NCI-H1417 (cell line): ENCODE measurements around the gene TRPC4.

Experiments
- DNase-seq, 3 experiments: peaks; one replicate each; lab custom pipeline; 2025; lab: John Stamatoyannopoulos, UW

Gene TRPC4

GRCh38 chr13:37657134-37657533 lies 212.4 kb downstream of the TRPC4 start:
- no peak for DNase-seq

DNA sequence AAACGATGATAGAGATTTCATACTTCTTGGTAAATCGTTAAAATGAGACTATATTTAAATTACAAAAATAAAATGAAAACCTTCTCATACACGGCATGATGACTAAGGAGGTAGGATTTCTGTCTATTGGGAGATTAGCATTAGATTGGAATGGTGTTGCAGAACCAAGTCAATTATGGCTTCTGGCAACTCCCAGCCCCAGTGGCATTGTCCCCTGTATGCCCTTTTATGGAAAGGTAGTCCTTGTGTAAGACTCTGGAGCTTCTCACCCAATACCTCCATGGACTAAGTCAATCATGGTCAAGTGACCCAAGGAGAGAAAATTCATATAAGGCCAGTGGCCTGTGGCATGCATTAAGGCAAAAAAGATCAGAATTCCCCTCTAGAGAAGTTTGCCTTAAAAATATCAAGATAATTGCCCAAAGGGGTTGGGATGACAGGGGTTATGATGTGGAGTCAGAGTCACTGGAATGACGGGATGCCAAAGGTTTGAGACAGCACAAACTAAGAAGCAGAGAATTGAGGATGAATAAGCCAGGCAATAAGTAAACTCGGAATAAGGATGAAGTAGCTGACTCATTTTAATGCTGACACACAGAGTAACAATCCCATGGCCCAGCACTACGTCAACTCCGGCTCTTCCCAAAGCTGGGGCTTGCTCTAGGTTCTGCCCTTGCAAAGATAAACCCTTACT lies 213.2 kb downstream of the TRPC4 start:
- DNase-seq: no peak

DNA sequence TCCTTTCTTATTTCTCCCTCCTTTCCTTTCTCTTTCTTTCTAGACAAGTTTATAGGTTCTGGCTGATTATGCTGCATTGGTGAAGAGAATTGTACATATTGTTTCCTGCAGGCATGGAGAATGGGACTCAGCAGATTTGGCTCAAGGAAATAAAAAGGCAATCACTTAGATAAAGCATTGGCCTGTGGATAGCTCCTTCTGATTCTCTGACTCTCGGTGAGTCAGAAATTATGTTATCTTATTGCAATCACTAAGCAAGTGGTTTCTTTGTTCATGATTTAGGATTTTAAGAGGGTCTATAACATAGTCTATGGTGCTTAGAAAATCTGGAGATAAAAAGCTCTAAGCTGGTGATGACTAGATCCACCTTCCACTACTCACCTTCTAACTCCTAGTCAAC lies 217.0 kb downstream of the TRPC4 start:
- no peak for DNase-seq

- no peak for DNase-seq
Observed at GRCh38 chr13:37651891-37652290, 217.7 kb downstream of the TRPC4 start.

DNA sequence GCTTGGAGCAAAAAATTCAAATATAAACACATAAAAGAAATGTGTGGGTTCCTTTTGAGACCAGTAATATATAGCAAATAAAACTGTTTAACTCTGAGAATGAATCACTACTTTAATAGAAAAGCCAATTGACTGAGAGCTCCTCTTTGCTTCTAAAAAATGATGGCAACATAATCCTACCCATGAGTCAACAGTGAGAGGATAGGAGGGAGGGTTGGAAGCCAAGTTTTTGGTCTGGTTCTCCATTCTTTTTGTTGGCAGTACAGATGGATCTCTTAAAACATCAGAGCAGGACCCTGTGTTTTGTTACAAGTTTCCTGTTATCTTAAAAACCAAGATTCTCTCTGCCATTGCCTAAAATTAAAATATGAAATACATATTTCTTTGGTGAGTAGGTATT lies 221.0 kb downstream of the TRPC4 start:
- DNase-seq: no peak

GRCh38 chr13:37647031-37647650 lies 222.4 kb downstream of the TRPC4 start:
- DNase-seq: peak in 1 of 3 experiments; percentile 49

GRCh38 chr13:37646531-37646930 lies 223.0 kb downstream of the TRPC4 start:
- no peak for DNase-seq

DNA sequence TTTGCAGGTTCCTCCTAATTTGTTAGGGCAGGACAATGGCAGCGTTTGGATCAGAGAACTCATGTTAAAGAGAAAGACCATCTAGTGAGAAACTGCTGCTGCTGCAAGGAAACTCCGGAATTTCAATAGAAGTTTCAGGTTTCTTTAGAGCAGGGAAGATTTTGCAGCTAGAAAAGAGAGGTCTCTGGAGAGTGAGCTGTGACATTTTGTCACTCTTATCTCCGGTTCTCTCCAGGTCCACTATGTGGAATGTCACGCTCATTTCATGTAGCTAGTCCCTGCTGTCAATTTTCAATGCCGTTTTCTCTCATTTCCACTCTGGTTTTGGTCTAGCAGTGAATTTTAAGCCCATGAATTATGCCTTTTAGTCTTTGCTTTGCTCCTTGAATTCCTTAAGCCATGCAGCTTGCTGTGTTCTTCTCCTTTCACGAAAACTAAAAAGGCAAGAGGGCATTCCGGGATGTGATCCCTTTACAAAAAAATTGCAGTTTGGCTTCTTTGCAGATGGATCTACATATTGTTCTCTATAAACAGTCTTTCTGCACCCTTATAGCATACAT lies 224.3 kb downstream of the TRPC4 start:
- no peak for DNase-seq

DNA sequence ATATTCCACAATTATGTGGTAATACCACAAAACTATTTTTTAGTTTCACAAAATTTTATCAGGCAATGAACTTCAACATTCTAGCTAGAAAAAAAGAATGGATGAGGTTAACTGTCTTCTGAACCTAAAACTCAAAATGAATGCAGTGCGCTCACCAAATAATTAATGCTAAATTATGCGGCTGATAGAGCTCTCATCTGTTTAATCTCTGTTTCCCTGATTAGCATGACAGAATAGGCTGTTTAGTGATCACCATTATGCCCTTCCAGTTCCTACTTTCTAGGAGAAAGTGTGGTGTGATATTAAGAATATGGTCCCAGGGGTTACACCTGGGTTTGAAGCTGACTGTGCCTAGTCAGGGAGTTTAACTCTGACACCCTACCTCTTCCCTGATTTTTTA lies 228.2 kb downstream of the TRPC4 start:
- DNase-seq: no peak

GRCh38 chr13:37640499-37640898 lies 229.1 kb downstream of the TRPC4 start:
- peak in 1 of 3 experiments; percentile 53 for DNase-seq

DNA sequence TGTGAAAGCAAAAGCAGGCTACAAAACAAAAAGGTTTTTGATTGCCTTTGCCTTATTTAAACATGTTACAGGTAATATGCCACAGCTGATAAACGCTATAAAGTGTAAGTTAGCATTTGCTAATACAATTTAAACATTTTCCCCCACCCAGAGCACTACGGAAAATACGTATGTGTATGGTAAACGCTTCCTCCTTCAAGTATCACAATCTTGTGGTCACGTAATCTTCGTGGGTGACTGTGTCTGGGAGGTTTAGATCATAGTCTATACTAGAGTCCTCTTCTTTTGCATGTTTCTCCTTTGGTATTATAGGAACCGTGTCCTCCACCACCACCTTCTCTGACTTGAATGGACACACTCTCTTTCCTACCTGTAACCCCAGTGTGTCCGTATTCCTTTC lies 232.9 kb downstream of the TRPC4 start:
- DNase-seq: no peak

DNA sequence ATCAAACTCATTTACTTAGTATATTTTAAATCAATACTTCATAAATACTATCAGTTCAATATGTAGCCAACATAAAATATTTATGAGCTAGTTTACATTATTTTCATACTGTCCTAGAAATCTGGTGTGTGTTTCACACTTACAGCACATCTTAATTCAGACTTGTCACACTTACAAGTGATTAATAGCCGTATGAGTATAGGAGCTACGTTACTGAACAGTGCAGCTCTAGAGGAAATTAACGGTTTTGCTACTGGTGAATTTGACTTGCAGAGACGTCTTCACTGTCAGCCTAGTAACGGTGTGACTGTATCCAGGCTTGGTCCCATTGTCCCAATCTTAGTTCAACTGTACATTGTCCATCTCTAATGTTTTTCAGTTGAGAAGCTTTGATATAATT lies 237.3 kb downstream of the TRPC4 start:
- DNase-seq: peak in 1 of 3 experiments; percentile 34

DNA sequence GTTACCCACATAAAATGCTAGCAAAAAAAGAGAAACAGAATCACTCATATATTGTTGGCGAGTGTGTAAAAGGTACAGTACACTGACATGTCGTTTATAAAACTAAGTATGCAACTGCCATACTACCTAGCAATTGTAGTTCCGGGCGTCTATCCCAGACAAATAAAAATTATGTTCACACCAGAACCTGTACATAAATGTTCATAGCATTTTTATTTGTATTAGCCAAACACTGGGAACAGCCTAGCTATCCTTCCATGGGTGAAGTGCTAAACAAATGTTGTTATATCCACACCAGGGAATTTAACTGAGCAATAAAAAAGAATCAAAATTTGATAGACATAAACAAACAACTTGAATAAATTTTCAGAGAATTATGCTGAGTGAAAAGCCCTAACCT lies 242.1 kb downstream of the TRPC4 start:
- DNase-seq: peak in 1 of 3 experiments; percentile 69

GRCh38 chr13:37621811-37622361 lies 247.7 kb downstream of the TRPC4 start:
- DNase-seq: no peak

DNA sequence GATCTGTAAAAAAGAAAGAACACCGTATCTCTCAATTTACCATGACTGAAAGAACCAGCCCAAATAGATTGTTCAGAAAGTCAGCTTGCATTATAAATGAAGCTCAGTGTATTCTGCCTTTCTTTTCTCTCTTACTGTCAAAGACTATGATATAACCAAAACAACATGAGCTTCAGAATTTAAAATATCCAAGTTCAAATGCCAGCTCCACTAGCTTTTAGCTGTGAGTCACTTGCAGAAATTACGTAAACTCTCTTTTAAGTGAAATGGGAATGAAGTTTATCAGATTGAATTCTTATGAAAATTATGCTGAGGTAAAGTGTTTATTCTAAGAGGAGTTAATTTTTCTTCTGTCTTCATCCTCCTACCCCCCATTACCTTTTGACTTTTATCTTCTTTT lies 251.0 kb downstream of the TRPC4 start:
- DNase-seq: no peak

DNA sequence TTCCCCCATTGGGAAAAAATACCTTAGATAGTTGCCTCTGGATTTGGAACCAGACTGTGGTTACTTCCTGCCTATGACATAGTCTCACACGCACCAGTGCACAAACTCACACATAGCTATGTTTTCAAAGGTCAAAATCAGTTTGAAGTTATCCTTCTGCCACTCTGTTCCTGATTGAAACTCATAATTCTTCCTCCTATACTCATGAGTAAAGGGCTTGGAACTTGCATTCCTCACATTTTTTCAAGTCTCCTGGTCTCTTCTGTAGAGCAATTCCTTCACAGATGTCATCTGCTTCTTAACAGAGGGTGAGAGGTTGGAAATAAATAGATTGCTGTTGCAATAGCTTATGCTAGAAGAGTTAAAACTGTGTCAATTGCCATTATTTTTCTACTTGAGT lies 252.4 kb downstream of the TRPC4 start:
- DNase-seq: no peak

- no peak for DNase-seq
Observed at GRCh38 chr13:37616131-37616530, 253.4 kb downstream of the TRPC4 start.

DNA sequence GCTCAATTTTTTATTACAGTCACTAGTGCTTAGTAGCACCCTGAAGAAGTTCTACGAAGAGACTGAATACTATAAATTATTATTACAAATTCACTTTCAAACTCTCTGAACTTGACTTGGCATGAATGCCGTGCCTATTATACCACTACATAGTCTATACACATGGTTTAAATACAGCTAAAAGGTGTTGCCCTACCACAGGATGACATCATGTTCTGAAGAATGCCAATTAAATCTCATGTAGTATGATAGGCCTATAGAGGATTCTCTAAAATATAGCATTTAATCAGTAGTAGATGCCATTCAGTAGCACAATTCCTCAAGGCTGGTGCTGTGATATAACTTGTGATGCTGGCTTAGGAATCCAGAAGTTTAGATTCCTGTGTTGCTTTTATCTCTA lies 254.3 kb downstream of the TRPC4 start:
- no peak for DNase-seq

- no peak for DNase-seq
Observed at GRCh38 chr13:37613638-37614037, 255.9 kb downstream of the TRPC4 start.

GRCh38 chr13:37613236-37613635 lies 256.3 kb downstream of the TRPC4 start:
- DNase-seq: no peak

GRCh38 chr13:37608750-37609339 lies 260.7 kb downstream of the TRPC4 start:
- DNase-seq: no peak

DNA sequence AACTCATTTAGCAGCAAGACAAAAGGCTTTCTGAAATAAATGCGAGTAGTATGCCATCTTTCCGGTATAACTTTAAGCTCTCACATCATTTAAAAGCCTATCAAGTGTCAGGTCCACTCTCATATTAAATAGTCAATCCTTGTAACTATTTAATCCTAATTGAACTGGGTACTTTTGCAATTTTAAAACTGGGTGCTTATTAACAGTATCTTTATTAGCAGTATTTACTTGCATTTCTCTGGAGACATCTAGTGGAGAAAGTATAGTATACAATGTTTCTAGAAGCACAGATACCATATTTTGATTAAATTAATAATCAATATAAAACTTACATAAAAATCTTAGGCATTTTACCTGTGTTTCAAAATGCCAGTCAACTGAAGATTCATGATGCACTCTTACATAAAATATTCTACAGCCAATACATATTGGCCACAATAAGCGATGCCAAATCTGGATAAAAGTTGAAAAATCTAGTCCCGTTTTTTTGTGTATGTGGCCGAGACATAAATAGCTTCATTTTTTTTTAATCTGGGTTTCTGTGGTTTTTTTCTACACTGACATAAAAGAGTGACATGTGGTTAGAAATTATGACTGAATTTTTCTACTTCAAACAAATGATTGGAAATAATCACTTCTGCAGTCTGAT lies 266.7 kb downstream of the TRPC4 start:
- peak in 2 of 3 experiments; percentile 38 to 49 for DNase-seq
